Fibroblast of lung (primary cell): ENCODE measurements around the gene RPS16. TPM values are rescaled to one million over a fixed set of nuclear protein-coding genes. Genes with fewer than 3 reads are reported as not detected.

ENCODE experiments used
- DNase-seq, 2 donors: peaks; one replicate each; pipeline versions ENCODE4 v3.0.0 to v3.0.0-alpha.2; 2010; ENCODE audit warnings: low read depth in 2 of 2
- H2AFZ ChIP-seq: 2 replicates; pipeline ENCODE4 v1.5.1; 2012; ENCODE audit warnings: low read length, control low read depth, inconsistent platforms
- H3K27ac ChIP-seq: 2 replicates; pipeline ENCODE4 v1.5.1; 2011; ENCODE audit warnings: low read length, control low read depth; ENCODE audit not compliant: insufficient read depth
- H3K27me3 ChIP-seq: 2 replicates; pipeline ENCODE4 v1.5.1; 2011; ENCODE audit warnings: mild to moderate bottlenecking, low read length; ENCODE audit not compliant: control insufficient read depth, insufficient read depth
- H3K36me3 ChIP-seq: 2 replicates; pipeline ENCODE4 v1.5.1; 2011; ENCODE audit warnings: low read length; ENCODE audit not compliant: control insufficient read depth, insufficient read depth
- H3K4me1 ChIP-seq: 2 replicates; pipeline ENCODE4 v1.5.1; 2011; ENCODE audit warnings: low read length; ENCODE audit not compliant: control insufficient read depth, insufficient read depth; ENCODE audit errors: extremely low read depth
- H3K4me2 ChIP-seq: 2 replicates; pipeline ENCODE4 v1.5.1; 2011; ENCODE audit warnings: low read length, control low read depth; ENCODE audit not compliant: insufficient read depth; ENCODE audit errors: extremely low read depth
- H3K4me3 ChIP-seq, 4 experiments: fragments of 200-600 bp in 1 of 4; sonication (generic) in 1 of 4; replicated peaks in 1 of 4; 2 replicates each; pipeline ENCODE4 v1.5.1; 2011 to 2016; ENCODE audit warnings: low read length in 4 of 4, low read depth in 3 of 4, mild to moderate bottlenecking in 3 of 4, control low read depth in 2 of 4, inconsistent platforms in 1 of 4, mixed read lengths in 1 of 4; ENCODE audit not compliant: insufficient read depth in 1 of 4; ENCODE audit errors: control extremely low read depth in 1 of 4
- H3K79me2 ChIP-seq: 2 replicates; pipeline ENCODE4 v1.5.1; 2012; ENCODE audit warnings: mild to moderate bottlenecking, low read length, inconsistent platforms; ENCODE audit not compliant: control insufficient read depth, insufficient read depth
- H3K9ac ChIP-seq: 2 replicates; pipeline ENCODE4 v1.5.1; 2011; ENCODE audit warnings: mild to moderate bottlenecking, low read length, control low read depth; ENCODE audit not compliant: insufficient read depth
- H3K9me3 ChIP-seq: 2 replicates; pipeline ENCODE4 v1.5.1; 2012; ENCODE audit warnings: low read depth, low read length; ENCODE audit not compliant: control insufficient read depth, insufficient read depth
- H4K20me1 ChIP-seq: 2 replicates; pipeline ENCODE4 v1.5.1; 2011; ENCODE audit warnings: low read length; ENCODE audit not compliant: control insufficient read depth, insufficient read depth; ENCODE audit errors: extremely low read depth
- EZH2 ChIP-seq: IDR thresholded peaks from 2 replicates; pipeline ENCODE4 v1.5.1; 2012; ENCODE audit warnings: low read length, control low read depth, mild to moderate bottlenecking; ENCODE audit errors: missing control alignments
- polyA plus RNA-seq, 2 donors: library from polyadenylated mRNA; depleted of rRNA in 1 of 2; stranded (reverse) in 1 of 2; unstranded in 1 of 2; fragments of >200 nt; gene quantifications; 2 replicates each; pipeline ENCODE4 v1.2.1, GENCODE V29; 2011 to 2012; ENCODE audit warnings: missing spikeins in 1 of 2
- total RNA-seq: library from RNA; depleted of rRNA; stranded (reverse); fragments of >200 nt; gene quantifications from 2 replicates; pipeline ENCODE4 v1.2.1, GENCODE V29; 2014
- TF ChIP-seq, protein P1 (sequence below), 2 donors: IDR thresholded peaks in 1 of 2; conservative IDR thresholded peaks in 1 of 2; 1 replicate in 1 of 2; 2 replicates in 1 of 2; pipeline ENCODE4 v1.5.1; 2011 to 2012; ENCODE audit warnings: low read length in 2 of 2, control low read depth in 1 of 2, inconsistent platforms in 1 of 2, low read depth in 1 of 2, mild to moderate bottlenecking in 1 of 2

The RPS16 gene
- total and polyA plus RNA-seq, 2 donors (not counting 1 experiment from before 2014, with no cell fraction given) = 149 to 1,704 TPM

DNA sequence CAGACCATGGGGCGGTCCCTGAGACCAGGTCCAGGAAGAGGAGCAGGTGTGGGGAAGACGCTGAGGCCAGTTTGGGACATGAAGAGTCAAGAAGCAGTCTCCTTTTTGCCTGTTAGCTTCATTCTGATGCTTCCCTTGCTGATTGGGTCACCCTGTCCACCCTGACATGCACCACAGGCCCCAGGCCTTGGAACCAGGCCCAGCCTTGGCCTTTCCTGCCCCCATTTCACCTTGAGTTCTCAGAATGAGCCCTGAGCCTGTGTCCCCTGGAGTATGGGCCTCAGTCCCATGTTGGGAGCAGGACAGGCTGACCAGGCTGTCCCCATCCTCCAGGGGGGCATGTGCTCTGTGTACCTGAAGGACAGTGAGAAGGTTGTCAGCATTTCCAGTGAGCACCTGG lies 40.0 kb upstream of the RPS16 start:
- H3K27ac ChIP-seq = no peak overlapping the region
- H3K4me1 ChIP-seq = no peaks in the 10 kb centered on the region
- H3K79me2 ChIP-seq = peaks cover under 1% of the 10 kb centered on the region
- no peak overlapping the region for H3K4me3 ChIP-seq
- no peaks in the 10 kb centered on the region for H3K27me3 ChIP-seq
- H3K9me3 ChIP-seq = no peaks in the 10 kb centered on the region
- DNase-seq = no peak
- H3K4me2 ChIP-seq = no peak overlapping the region
- TF ChIP-seq, protein P1, sequence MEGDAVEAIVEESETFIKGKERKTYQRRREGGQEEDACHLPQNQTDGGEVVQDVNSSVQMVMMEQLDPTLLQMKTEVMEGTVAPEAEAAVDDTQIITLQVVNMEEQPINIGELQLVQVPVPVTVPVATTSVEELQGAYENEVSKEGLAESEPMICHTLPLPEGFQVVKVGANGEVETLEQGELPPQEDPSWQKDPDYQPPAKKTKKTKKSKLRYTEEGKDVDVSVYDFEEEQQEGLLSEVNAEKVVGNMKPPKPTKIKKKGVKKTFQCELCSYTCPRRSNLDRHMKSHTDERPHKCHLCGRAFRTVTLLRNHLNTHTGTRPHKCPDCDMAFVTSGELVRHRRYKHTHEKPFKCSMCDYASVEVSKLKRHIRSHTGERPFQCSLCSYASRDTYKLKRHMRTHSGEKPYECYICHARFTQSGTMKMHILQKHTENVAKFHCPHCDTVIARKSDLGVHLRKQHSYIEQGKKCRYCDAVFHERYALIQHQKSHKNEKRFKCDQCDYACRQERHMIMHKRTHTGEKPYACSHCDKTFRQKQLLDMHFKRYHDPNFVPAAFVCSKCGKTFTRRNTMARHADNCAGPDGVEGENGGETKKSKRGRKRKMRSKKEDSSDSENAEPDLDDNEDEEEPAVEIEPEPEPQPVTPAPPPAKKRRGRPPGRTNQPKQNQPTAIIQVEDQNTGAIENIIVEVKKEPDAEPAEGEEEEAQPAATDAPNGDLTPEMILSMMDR (conservative IDR thresholded peaks at IDR 0.05 in 1 of 2, IDR thresholded peaks at IDR 0.05 in 1 of 2; ENCODE audit: low read depth in 1 of 2, low read length in 2 of 2) = no peak
- no peak for TF ChIP-seq EZH2
- peaks cover 30% of the 10 kb centered on the region for H3K36me3 ChIP-seq
- no peak overlapping the region for H3K9ac ChIP-seq
- no peaks in the 10 kb centered on the region for H4K20me1 ChIP-seq
- H2AFZ ChIP-seq = no peak overlapping the region

- Histone ChIP-seq H3K79me2 (no peaks in the 10 kb centered on the region), H3K4me2 (no peak overlapping the region), H3K36me3 (peaks cover 43% of the 10 kb centered on the region), H2AFZ (no peak overlapping the region), H3K4me3 (no peak overlapping the region), H4K20me1 (no peaks in the 10 kb centered on the region), H3K9me3 (no peaks in the 10 kb centered on the region), H3K27ac (no peak overlapping the region), H3K4me1 (no peaks in the 10 kb centered on the region), H3K9ac (peak overlapping the region; percentile 5), H3K27me3 (no peaks in the 10 kb centered on the region)
- DNase-seq = peak; percentile 24 to 31
- no peak for TF ChIP-seq EZH2
- TF ChIP-seq, protein P1 (conservative IDR thresholded peaks at IDR 0.05 in 1 of 2, IDR thresholded peaks at IDR 0.05 in 1 of 2; ENCODE audit: low read depth in 1 of 2, low read length in 2 of 2) = peak; percentile 67 to 86
These were observed 38.4 kb upstream of the RPS16 start for GRCh38 chr19:39474139-39474620.

- Histone ChIP-seq H3K4me2 (no peak overlapping the region), H3K9me3 (no peaks in the 10 kb centered on the region), H3K4me3 (no peak overlapping the region), H3K27me3 (no peaks in the 10 kb centered on the region), H2AFZ (no peak overlapping the region), H3K4me1 (no peaks in the 10 kb centered on the region), H3K27ac (no peak overlapping the region), H3K36me3 (peaks cover 48% of the 10 kb centered on the region), H3K9ac (no peak overlapping the region), H4K20me1 (no peaks in the 10 kb centered on the region), H3K79me2 (no peaks in the 10 kb centered on the region)
- no peak for DNase-seq
- TF ChIP-seq EZH2 = no peak
- TF ChIP-seq, protein P1 (conservative IDR thresholded peaks at IDR 0.05 in 1 of 2, IDR thresholded peaks at IDR 0.05 in 1 of 2; ENCODE audit: low read depth in 1 of 2, low read length in 2 of 2) = no peak
These were observed 37.8 kb upstream of the RPS16 start for GRCh38 chr19:39473443-39473960.
